Astrocyte of the cerebellum (primary cell): ENCODE measurements around the gene ISOC2.

Source experiments
- DNase-seq: peaks from one replicate; pipeline ENCODE4 v3.0.0-alpha.2; 2011; ENCODE audit warnings: low read depth
- H3K4me3 ChIP-seq: 2 replicates; pipeline ENCODE4 v1.5.1; 2011; ENCODE audit warnings: mild to moderate bottlenecking, low read depth, low read length, moderate library complexity
- in situ Hi-C: cut with HindIII; loops from 2 replicates; pipeline ENCODE4 v1.10.0; 2017; ENCODE audit warnings: low sequenced_read_pairs
- TF ChIP-seq, protein P1 (sequence below): IDR thresholded peaks from 2 replicates; pipeline ENCODE4 v1.5.1; 2012; ENCODE audit warnings: low read length, low read depth, moderate library complexity, mild to moderate bottlenecking; ENCODE audit errors: missing control alignments

The ISOC2 gene

DNA sequence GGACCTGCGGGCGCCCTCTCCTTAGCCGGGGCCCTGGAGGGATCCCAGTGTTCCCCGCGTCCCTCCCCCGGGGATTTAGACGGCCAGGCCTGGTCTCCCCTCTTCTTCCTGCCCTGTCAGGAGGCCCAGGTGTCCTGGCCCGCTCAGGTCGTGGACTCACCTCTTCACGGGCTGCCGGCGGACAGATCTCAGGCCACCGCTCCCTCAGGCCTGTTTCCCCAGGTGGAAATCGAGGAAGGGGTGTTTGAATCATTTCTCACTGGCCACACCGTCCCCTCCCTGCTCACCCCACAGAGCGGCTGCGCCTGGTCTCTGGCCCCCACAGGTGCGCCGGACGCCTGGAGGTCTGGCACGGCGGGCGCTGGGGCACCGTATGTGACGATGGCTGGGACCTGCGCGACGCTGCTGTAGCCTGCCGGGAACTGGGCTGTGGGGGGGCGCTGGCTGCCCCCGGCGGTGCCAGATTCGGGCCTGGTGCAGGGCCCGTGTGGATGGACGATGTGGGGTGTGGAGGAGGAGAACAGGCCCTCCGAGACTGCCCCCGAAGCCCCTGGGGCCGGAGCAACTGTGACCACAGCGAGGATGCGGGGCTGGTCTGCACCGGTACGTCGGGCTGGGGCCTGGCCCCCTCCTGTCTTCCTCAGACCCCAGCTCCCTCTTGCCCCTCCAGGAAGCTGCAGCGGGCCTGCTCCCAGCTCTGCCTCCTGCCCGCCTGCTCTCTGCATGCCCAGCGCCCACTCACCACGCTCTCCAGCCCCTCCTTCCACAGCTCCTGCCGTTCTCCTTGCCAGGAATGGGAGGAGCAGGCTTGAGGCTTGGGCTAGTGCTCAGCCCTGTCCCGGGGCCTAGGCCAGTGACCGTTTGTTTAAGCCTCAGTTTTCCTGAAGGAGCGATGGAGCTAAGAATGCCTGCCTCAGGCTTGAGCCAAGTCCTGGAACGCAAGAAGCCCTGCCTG lies 29.3 kb upstream of the ISOC2 start:
- in situ Hi-C loops: no loop called here
- TF ChIP-seq, protein P1, sequence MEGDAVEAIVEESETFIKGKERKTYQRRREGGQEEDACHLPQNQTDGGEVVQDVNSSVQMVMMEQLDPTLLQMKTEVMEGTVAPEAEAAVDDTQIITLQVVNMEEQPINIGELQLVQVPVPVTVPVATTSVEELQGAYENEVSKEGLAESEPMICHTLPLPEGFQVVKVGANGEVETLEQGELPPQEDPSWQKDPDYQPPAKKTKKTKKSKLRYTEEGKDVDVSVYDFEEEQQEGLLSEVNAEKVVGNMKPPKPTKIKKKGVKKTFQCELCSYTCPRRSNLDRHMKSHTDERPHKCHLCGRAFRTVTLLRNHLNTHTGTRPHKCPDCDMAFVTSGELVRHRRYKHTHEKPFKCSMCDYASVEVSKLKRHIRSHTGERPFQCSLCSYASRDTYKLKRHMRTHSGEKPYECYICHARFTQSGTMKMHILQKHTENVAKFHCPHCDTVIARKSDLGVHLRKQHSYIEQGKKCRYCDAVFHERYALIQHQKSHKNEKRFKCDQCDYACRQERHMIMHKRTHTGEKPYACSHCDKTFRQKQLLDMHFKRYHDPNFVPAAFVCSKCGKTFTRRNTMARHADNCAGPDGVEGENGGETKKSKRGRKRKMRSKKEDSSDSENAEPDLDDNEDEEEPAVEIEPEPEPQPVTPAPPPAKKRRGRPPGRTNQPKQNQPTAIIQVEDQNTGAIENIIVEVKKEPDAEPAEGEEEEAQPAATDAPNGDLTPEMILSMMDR: no peak
- DNase-seq: no peak
- no peak overlapping the region for H3K4me3 ChIP-seq

DNA sequence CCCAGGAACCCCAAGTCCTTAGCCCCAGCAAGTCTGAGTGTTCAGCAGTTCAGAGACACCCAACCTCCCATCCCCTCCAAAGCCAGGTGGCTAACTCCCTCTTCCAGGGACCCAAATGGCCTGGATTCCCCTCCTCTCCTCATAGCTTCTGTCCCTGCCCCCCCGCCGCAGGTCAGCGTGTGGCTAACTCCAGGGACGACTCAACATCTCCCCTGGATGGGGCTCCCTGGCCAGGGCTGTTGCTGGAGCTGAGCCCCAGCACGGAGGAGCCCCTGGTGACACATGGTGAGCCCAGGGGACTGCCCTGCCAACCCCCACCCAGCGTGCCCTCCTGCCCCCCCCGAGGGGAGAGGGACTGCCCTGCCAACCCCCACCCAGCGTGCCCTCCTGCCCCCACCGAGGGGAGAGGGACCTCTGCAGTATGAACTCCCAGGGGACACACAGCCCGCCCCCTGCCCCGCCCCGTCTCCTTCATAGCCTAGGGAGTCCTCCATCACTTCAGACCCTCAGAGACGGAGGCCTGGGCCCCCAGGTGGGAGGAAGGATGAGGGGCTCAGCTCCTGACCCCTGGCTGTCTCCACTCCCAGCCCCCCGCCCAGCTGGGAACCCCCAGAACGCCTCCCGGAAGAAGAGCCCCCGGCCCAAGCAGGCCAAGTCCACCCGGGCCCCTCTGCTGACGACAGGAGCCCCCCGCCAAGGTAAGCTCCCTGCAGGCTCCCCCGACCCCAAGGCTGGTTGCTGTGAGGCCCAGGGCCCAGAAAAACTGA lies 28.5 kb upstream of the ISOC2 start:
- H3K4me3 ChIP-seq: no peak overlapping the region
- no peak for DNase-seq
- in situ Hi-C loops: no loop called here
- TF ChIP-seq, protein P1: no peak

DNA sequence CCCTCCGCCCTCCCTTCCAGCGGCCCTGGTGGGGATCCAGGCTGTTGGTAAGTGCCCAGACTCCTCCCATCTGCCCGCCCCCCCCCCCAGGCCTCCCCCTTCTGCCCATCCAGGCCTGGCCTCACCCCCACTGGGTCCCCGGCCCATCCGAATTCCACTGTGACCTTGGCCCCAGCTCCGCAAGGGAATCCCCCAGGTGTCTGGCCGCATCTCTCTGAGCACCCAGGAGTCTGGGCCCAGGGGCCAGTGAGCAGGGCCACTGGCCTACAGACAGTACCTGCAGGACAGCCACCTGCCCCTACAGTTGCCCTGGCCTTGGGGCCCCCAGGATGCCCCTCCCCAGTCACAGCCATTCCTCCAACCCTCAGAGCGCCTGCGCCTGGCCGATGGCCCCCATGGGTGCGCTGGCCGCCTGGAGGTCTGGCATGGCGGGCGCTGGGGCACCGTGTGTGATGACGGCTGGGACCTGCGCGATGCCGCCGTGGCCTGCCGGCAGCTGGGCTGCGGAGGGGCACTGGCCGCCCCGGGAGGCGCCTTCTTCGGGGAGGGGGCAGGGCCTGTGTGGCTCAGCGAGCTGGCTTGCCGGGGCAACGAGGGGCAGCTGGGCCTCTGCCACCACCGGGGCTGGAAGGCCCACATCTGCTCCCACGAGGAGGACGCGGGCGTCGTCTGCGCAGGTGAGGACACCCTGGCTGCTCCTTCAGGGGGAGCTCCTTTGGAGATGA lies 27.7 kb upstream of the ISOC2 start:
- TF ChIP-seq, protein P1: no peak
- in situ Hi-C loops: no loop called here
- H3K4me3 ChIP-seq: no peak overlapping the region
- DNase-seq: no peak

DNA sequence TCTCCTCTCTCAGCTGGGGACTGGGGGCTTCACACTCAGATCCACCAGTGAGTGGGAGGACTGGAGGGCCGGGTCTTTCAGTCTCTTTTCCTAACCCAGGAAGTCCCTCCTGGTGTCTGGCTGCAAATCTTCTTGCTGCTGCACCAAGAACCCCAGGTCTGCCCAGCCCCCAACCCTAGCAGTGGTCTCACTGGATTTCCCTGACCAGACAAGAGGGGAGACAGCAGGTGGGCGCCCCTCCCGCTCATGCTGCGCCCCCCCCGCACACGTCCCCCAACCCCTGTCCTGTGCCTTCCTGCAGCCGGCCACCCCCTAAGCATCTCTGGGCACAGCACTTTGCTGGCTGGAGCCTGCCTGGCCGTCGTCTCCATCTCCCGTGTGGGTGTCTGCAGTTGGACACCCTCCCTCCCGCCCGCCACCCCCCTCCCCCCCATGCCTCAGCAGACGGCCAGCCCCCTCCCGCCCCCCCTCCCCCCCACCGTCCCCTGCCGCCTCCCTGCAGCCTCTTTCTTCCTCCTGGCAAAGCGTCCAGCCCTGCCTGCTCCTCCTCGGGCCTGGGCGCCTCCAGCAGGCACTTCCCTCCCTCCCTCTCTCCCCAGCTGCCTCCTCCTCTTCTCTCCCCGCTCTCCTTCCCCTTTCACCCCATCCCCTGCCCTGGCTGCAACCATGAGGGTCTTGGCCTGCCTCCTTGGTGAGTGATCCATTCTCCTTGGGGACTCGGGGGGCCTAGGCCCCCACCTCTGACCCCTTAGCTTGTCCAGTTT lies 26.7 kb upstream of the ISOC2 start, which contains the start of gene SSC5D:
Gene SSC5D, plus strand, starts transcription at position 513 of the 764 bp plus-strand sequence. Its CDS starts 154 bp downstream, at position 667.
- peak within 1 kb of the TSS; percentile 30 for H3K4me3 ChIP-seq
- TF ChIP-seq, protein P1: no peak
- DNase-seq: no peak
- in situ Hi-C loops: no loop called here

DNA sequence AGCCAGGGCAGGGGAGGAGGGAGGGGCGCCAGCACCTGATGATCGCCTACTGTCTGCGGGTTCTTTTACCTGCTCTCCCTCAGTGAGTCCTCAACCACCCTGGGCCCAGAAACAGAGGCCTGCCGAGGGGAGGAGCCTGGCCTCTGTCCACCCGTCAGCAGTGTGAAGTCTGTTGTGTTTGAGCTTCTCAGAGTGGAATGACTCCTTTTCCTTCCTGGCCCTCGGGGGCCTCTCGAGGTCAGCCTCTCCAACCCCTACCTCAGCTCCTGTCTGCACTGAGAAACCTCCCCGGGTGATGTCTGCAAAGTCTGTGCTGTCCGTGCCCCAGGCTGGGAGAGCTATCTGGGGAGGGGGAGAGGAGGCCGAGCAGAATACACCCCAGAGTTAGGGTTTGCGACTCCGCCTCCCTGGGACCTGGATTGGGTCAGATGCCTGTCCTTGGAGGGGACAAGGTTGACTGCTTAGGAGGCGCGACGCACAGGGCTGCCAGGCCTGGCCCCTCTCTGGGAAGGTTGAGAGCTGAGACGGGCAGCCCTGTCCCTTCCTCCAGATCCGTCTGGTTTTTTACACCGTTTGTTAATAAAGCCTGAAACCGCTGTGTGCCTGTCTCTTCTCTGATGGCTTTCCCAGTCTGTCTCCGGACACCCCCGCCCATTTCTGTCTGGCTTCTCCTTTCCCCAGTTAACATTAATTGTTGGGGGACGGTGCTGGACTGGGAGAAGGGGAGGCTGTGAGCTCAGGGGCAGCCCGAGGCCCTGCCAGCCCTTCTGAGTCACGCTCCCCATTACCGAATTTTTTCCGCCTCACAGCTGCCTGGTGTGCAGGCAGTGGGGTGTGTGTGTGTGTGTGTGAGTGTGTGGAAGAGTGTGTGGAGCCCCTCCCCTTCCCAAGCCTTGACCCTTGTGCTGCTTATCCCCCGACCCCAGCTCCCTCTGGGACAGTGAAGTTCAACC lies 25.8 kb upstream of the ISOC2 start:
- in situ Hi-C loops: no loop called here
- TF ChIP-seq, protein P1: no peak
- peak overlapping the region; percentile 27 for H3K4me3 ChIP-seq
- peak; percentile 88 for DNase-seq
